GM19328 (cell line): ENCODE measurements around the gene STYXL2.

ENCODE experiments used
- ATAC-seq: cut with Tn5 transposase; IDR thresholded peaks from one replicate; pipeline ENCODE4 v1.9.1; 2021; ENCODE audit warnings: mild to moderate bottlenecking, moderate library complexity; ENCODE audit not compliant: unreplicated experiment

Gene STYXL2

DNA sequence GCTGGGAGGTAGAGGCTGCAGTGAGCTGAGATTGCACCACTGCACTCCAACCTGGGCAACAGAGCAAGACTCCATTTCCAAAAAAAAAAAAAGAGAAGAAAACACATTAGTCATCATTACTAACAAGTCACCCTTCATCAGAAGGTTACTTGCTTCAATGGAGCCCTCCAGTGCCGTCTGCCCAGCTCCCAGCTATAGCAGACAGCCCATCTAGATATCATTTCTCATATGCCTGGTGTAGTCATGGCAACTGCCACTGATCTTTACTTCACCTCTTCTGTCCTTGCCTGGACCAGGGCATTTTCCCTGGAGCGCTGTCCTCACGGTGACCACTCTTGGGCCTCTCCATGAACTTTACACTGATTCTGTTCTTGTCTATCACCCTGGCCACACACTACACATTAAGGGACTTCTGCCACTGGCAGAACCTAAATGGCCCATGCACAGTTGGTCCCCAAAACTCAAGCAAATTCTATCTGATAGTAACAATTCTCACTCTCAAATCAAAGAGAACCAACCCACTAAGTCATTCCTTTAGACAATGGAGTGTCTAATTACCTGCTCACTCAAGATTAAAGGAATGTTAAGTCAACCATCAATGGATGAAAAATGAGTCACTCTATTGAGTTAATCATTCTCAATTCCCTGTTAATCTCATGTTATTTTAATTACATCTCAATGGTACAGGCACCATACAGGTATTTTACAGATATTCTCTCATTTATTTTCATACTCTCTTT is 16.6 kb upstream of the STYXL2 start:
- ATAC-seq = no peak

GRCh38 chr1:167077868-167078210 is 16.0 kb upstream of the STYXL2 start:
- no peak for ATAC-seq

DNA sequence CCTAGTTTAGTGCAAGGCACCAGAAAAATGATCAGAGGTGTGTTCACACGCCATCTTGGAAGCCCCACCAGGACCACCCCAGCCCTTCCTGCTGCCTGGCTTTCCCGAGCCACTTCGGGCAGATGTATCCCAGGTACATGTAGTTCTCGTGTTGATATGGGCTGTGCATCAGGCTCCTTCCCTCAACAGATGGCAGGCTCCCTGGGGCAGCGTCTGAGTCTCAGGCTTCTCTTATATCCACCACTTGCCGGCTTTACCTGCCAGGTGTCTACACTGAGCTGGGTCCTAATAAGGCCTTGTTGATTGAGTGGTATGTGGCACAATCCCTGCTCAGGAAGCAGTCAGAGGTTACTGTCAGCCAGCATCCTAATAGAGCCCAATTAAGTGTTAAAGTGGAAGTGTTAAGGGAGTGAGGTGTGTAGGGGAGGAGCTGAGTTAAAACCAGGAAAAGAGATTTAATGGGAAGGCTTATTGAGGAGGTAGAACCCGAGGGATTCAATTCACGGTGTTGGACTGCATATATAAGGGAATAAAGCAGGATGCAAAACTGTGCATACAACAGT is 12.2 kb upstream of the STYXL2 start:
- ATAC-seq = no peak

GRCh38 chr1:167082511-167083027 is 11.3 kb upstream of the STYXL2 start:
- ATAC-seq = no peak

DNA sequence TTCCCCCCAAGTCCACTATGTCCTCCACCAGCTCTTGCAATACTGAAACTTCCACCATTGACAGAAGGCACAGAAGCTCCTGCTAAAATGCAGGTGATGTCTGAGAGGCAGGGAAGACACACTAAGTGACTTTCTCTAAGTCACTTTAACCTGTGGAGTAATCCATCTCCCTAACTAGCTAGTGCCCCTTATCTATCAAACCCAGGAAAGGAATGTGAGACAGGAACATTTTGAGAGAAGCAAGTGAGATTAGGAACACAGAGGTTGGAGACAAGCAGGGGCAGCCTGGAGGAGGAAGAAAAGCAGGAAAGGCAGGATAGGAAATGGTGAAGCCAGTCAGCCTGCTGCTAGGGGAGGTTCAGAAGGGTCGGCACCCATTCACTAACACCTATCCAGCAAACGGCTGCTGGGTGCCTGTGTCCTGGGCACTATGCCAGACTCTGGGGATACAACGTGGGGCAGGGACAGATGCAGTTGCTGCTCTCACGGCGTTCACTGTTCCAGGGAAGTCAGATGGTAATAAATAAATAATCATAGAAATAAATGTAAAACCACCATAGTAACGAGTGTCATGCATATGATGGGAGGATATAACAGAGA is 10.7 kb upstream of the STYXL2 start:
- no peak for ATAC-seq

GRCh38 chr1:167083871-167084270 is 10.0 kb upstream of the STYXL2 start:
- ATAC-seq = no peak

GRCh38 chr1:167084757-167085156 is 9.1 kb upstream of the STYXL2 start:
- no peak for ATAC-seq

- no peak for ATAC-seq
Measured at GRCh38 chr1:167086033-167086432, 7.8 kb upstream of the STYXL2 start.

GRCh38 chr1:167086768-167087167 is 7.1 kb upstream of the STYXL2 start:
- no peak for ATAC-seq

GRCh38 chr1:167088746-167089417 is 5.0 kb upstream of the STYXL2 start:
- ATAC-seq = no peak

GRCh38 chr1:167089939-167090313 is 3.9 kb upstream of the STYXL2 start:
- no peak for ATAC-seq

DNA sequence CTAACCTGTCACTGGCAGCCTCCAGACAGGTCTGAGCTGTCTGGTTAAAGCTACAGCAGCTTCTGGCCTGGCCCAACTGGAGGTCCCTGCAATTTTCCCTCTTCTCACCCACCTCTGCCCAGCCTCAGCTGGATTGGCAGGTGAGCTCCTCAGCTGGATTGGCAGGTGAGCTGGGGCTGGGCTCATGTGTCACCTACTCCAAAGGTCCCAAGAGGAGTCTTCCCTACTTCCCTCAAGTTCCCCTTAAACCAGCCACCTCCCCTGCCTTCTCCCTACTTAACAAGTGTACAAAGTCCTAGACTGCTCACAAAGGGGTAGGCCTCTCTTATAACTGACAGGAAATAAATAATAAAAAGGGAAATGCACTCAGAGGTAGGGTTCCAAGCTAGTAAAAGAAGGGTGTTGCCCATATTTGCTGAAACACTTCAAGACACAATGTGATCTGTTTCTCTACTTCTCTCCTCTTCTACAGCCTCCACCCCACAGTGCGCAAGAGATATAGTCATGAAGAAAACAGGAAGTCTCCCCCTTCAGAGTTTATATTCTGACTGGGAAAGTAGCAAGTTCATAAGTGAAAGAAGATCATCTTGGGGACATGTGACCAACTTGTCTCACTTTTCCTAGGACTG is 3.4 kb upstream of the STYXL2 start, which contains the start of gene GPA33:
Gene GPA33 (minus strand): TSS at position 64 of the 629 bp plus-strand sequence. CDS start 90 bp downstream, outside the sequence.
- no peak for ATAC-seq

DNA sequence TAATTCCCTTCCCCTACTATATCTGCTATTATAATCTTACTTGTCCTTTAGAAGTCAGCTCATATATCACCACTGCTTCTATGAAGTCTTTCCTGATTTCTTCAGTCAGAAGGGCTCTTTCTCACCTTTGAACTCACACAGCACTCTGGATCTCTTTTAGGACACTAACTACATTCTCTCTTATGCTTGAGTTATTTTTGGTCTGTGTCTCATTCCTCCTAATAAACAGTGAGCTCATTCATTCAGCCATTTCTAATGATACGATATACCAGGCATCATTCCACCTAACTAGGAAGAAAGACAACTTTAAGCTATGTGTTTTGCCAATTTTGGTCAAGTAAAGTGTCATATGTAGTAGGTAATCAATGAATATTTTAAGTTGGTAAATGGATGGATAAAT is 1.2 kb upstream of the STYXL2 start:
- ATAC-seq = no peak

DNA sequence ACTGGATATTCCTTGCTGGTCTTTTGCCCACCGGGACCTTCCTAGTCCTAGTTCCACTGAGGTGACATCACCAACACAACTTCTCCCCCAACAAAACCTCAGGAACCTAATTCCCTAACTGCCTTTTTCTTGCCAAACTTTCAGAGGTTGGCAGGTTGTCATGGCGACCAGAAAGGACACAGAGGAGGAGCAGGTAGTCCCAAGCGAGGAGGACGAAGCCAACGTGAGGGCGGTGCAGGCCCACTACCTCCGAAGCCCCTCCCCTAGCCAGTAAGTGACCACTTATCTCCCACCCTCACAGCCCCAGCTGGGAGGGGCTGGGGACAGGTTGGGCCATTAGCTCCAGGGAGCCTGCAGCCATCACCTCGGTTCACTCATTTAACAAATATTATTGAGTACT is 815 bp downstream of the STYXL2 start:
- ATAC-seq = no peak

DNA sequence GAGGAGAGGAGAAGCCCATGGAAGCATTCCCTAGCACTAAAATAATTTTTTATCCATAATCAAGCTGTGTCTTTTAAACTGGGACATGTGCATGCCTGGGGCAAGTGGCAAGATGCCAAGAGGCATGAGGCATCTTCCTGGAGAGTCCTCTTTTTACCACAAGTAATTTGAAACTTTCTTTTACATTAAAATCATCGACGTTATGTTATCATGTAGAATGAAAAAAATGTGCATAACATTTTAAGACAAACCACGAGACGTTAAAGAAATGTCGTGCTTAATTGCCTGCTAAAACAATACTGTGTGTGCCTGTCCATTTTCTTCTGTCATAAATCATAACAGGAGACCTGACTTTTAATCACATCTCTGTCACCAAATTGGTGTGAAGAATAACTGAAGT is 1.5 kb downstream of the STYXL2 start:
- ATAC-seq = no peak

GRCh38 chr1:167099851-167100250 is 6.0 kb downstream of the STYXL2 start:
- no peak for ATAC-seq

DNA sequence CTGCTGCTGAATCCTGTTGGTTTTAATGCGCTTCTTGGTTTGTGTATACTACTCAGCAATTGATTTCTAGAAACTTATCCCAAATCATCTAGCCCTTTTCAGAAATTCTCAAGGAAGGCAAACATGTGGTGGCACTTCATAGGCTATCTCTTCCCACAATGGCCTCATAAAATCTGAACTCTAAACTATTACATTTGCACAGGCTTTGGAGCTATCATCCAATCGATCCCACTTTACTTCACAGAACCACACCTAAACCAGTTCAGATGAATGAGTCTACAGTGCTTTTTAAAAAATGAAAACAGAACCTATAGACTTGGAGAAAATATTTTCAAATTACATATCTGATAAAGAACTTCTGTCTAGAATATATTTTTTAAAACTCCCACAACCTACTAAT is 6.9 kb downstream of the STYXL2 start:
- ATAC-seq = no peak

GRCh38 chr1:167101754-167102153 is 7.9 kb downstream of the STYXL2 start:
- no peak for ATAC-seq

GRCh38 chr1:167102906-167103573 is 9.2 kb downstream of the STYXL2 start:
- ATAC-seq = no peak

- no peak for ATAC-seq
Measured at GRCh38 chr1:167104256-167104633, 10.4 kb downstream of the STYXL2 start.
